NCI-H2196 (cell line): ENCODE data around the gene COG8.
A peak's percentile ranks its signal among the peaks of the same experiment; 100 is the strongest.
"Not testable (repeated sequence)": the region's sequence is repeated elsewhere in the genome, so short reads cannot be mapped to it uniquely, and the experiment has no call there.

ENCODE experiments used
- DNase-seq: peaks from one replicate; lab custom pipeline; 2025; ENCODE audit not compliant: unreplicated experiment; lab: John Stamatoyannopoulos, UW

Gene COG8

GRCh38 chr16:69319826-69320739, 19.3 kb downstream of the COG8 start:
- DNase-seq: no peak

GRCh38 chr16:69319381-69319780, 20.0 kb downstream of the COG8 start:
- DNase-seq: no peak

GRCh38 chr16:69318911-69319289, 20.5 kb downstream of the COG8 start:
- no peak for DNase-seq

- no peak for DNase-seq
Observed at GRCh38 chr16:69318177-69318910, 21.0 kb downstream of the COG8 start.

- no peak for DNase-seq
Observed at GRCh38 chr16:69316595-69317034, 22.7 kb downstream of the COG8 start.

- no peak for DNase-seq
Observed at GRCh38 chr16:69315486-69316311, 23.7 kb downstream of the COG8 start.

- no peak for DNase-seq
Observed at GRCh38 chr16:69314534-69314933, 24.8 kb downstream of the COG8 start.

GRCh38 chr16:69313469-69313868, 25.9 kb downstream of the COG8 start:
- no peak for DNase-seq

GRCh38 chr16:69311533-69312387, 27.6 kb downstream of the COG8 start:
- no peak for DNase-seq

- DNase-seq: peak; percentile 86
Observed at GRCh38 chr16:69310653-69311532, 28.5 kb downstream of the COG8 start, which contains the start of gene VPS4A. Gene VPS4A, plus strand, starts transcription at chr16:69311350. Its CDS starts 162 bp downstream, at chr16:69311512.

- no peak for DNase-seq
Observed at GRCh38 chr16:69309316-69309715, 30.0 kb downstream of the COG8 start.

- DNase-seq: no peak
Observed at GRCh38 chr16:69307856-69308255, 31.5 kb downstream of the COG8 start.

GRCh38 chr16:69307091-69307490, 32.3 kb downstream of the COG8 start:
- DNase-seq: no peak

GRCh38 chr16:69306031-69306430, 33.3 kb downstream of the COG8 start:
- no peak for DNase-seq

GRCh38 chr16:69302301-69302700, 37.1 kb downstream of the COG8 start:
- no peak for DNase-seq

- DNase-seq: no peak
Observed at GRCh38 chr16:69301861-69302260, 37.5 kb downstream of the COG8 start.

GRCh38 chr16:69301187-69301586, 38.2 kb downstream of the COG8 start:
- DNase-seq: no peak

- no peak for DNase-seq
Observed at GRCh38 chr16:69298261-69298660, 41.1 kb downstream of the COG8 start.

GRCh38 chr16:69296771-69297170, 42.6 kb downstream of the COG8 start:
- DNase-seq: not testable (repeated sequence)
